Activated T-cell treated with anti-CD3 and anti-CD28 coated beads, Interleukin-2, amount 50 U/mL, for 24 hours (primary cell): ENCODE measurements around the gene NUDT19.
A peak's percentile ranks its signal among the peaks of the same experiment; 100 is the strongest.

Experiments used
- DNase-seq: peaks from one replicate; pipeline ENCODE4 v3.0.0-alpha.2; 2020
- H3K27ac Mint-ChIP-seq: 2 replicates; pipeline ENCODE4 v1.8.0; 2020; ENCODE audit warnings: mild to moderate bottlenecking, mixed read lengths
- H3K27me3 Mint-ChIP-seq: 2 replicates; pipeline ENCODE4 v1.8.0; 2020; ENCODE audit warnings: mixed read lengths
- H3K36me3 Mint-ChIP-seq: 2 replicates; pipeline ENCODE4 v1.8.0; 2020; ENCODE audit warnings: low read depth, mixed read lengths
- H3K4me1 Mint-ChIP-seq: 2 replicates; pipeline ENCODE4 v1.8.0; 2020; ENCODE audit warnings: low read depth, mixed read lengths
- H3K4me3 Mint-ChIP-seq: 2 replicates; pipeline ENCODE4 v1.8.0; 2020; ENCODE audit warnings: mild to moderate bottlenecking, moderate library complexity, mixed read lengths
- H3K9me3 Mint-ChIP-seq: 2 replicates; pipeline ENCODE4 v1.8.0; 2020; ENCODE audit warnings: mixed read lengths

NUDT19 gene

GRCh38 chr19:32666084-32666483 is 25.5 kb upstream of the NUDT19 start:
- Mint-ChIP-seq H3K4me1 (peaks cover 21% of the 10 kb centered on the region), H3K36me3 (peaks cover 14% of the 10 kb centered on the region), H3K9me3 (no peaks in the 10 kb centered on the region), H3K4me3 (no peak overlapping the region), H3K27me3 (no peaks in the 10 kb centered on the region), H3K27ac (no peak overlapping the region)
- no peak for DNase-seq

DNA sequence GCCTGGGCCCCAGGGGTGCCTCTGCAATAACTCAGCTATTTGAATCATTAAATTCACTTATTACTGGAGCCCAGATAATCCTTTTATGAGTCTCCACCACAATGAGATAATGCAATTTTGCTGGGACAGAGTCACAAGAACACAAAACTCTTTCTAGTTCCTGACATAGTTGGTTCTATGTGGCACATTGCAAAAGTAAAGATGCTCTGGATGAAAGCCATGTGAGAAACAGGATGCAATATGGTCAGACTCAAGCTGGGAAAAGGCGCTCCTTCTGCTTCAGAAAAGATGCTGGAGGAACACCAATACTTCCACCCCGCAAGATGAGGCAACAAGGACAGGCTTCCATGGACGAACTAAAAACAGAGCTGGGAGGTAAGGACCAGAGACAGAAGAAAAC is 22.3 kb upstream of the NUDT19 start:
- H3K27ac Mint-ChIP-seq: no peak overlapping the region
- H3K9me3 Mint-ChIP-seq: no peaks in the 10 kb centered on the region
- no peak overlapping the region for H3K4me3 Mint-ChIP-seq
- DNase-seq: no peak
- H3K36me3 Mint-ChIP-seq: peaks cover 12% of the 10 kb centered on the region
- H3K4me1 Mint-ChIP-seq: peaks cover 42% of the 10 kb centered on the region
- no peaks in the 10 kb centered on the region for H3K27me3 Mint-ChIP-seq

DNA sequence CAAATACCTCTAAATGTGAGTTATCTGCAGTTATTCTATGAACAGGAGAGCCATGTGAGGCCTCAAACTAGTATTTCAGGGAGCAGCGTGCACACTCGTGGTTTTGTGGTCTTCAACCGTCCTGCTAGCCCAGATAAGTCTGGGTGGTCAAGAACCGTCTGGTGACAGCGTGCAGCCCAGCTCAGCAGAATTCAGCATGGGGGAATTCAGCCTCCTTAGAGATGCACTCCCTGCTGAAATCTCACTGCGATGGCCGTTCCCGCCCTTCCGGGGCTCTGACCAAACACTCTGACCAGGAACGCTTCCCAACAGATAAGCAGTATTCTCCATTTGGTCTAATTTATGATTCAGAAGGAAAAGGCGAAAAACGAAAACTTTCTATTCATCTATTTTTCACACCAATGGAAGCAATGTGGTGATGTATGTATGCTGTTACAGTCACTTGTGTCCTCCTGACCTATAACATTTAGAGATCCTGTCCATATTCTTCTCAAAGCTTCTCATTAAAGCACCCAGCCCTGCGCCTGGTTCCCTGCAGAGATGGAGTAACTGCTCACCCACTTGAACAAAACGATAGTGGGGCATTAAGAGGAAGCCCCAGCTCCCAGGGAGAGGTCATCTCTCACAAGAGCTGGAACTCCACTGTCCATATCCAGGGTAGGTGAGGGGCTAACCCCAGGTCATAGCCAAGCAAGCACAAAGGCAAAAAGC is 19.6 kb upstream of the NUDT19 start:
- Mint-ChIP-seq H3K36me3 (peaks cover 4% of the 10 kb centered on the region), H3K27ac (no peak overlapping the region), H3K9me3 (no peaks in the 10 kb centered on the region), H3K4me3 (no peak overlapping the region), H3K4me1 (peaks cover 43% of the 10 kb centered on the region), H3K27me3 (peaks cover 7% of the 10 kb centered on the region)
- DNase-seq: no peak

- Mint-ChIP-seq H3K4me1 (peaks cover 48% of the 10 kb centered on the region), H3K27me3 (peaks cover 15% of the 10 kb centered on the region), H3K36me3 (peaks cover 2% of the 10 kb centered on the region), H3K9me3 (no peaks in the 10 kb centered on the region), H3K4me3 (peak overlapping the region; percentile 89), H3K27ac (no peak overlapping the region)
- DNase-seq: no peak
Observed at GRCh38 chr19:32672841-32673240, 18.8 kb upstream of the NUDT19 start.

GRCh38 chr19:32673573-32673972 is 18.0 kb upstream of the NUDT19 start:
- peaks cover 2% of the 10 kb centered on the region for H3K36me3 Mint-ChIP-seq
- peaks cover 16% of the 10 kb centered on the region for H3K27me3 Mint-ChIP-seq
- DNase-seq: no peak
- H3K9me3 Mint-ChIP-seq: no peaks in the 10 kb centered on the region
- H3K4me3 Mint-ChIP-seq: peak overlapping the region; percentile 89
- H3K4me1 Mint-ChIP-seq: peaks cover 48% of the 10 kb centered on the region
- no peak overlapping the region for H3K27ac Mint-ChIP-seq

GRCh38 chr19:32674153-32674930 is 17.3 kb upstream of the NUDT19 start:
- H3K27me3 Mint-ChIP-seq: peaks cover 16% of the 10 kb centered on the region
- no peaks in the 10 kb centered on the region for H3K9me3 Mint-ChIP-seq
- peak overlapping the region; percentile 89 for H3K4me3 Mint-ChIP-seq
- peak overlapping the region; percentile 89 for H3K27ac Mint-ChIP-seq
- DNase-seq: peak; percentile 40
- H3K36me3 Mint-ChIP-seq: peaks cover 2% of the 10 kb centered on the region
- H3K4me1 Mint-ChIP-seq: peaks cover 46% of the 10 kb centered on the region

DNA sequence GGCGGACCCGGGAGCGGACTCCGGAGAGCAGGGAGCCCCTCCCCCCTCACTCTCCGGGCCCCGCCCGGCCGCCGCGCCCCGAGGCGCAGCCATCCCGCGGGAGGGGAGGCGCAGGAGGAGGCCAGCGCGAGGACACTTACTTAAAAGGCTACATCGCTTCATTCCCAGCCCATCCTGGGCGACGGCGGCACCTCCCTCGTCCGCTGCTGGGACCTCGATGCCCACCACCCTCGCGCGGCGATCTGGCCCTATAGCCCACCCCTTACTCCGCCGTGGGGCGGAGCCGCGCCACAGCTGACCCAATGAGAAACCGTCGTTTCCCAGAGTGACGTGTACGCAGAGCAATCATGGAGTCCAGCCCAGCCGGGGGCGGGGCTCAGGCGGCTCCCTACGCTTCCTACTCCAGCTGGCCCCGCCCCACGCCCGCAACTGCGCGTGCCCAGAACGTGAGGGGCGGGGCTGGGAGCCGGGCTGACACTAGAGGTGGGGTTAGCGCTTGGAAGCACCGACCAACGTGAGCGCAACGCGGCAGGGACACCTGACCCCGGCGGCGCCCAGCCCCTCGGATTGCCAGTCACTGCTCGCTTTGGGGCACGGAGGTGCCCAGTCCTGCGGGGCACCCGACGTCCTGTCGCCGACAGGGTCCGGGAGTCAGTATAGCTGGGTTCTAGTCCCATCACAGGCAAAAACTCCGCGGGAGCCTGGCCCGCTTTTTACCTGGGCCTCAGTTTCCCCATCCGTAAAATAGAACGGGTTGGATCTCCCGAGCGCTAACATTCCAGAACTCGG is 16.5 kb upstream of the NUDT19 start, which contains the start of gene ANKRD27:
Gene ANKRD27 (minus strand): TSS at position 250 of the 789 bp plus-strand sequence. CDS start 16,165 bp downstream, outside the sequence.
- peak within 1 kb of the TSS; percentile 89 for H3K27ac Mint-ChIP-seq
- peak; percentile 99 for DNase-seq
- H3K4me1 Mint-ChIP-seq: peaks cover 41% of the 10 kb centered on the region
- H3K27me3 Mint-ChIP-seq: peaks cover 16% of the 10 kb centered on the region
- peaks cover 2% of the 10 kb centered on the region for H3K36me3 Mint-ChIP-seq
- peak within 1 kb of the TSS; percentile 89 for H3K4me3 Mint-ChIP-seq
- no peaks in the 10 kb centered on the region for H3K9me3 Mint-ChIP-seq

GRCh38 chr19:32675720-32676185 is 15.9 kb upstream of the NUDT19 start, which contains the start of gene RGS9BP:
RGS9BP (plus strand) TSS chr19:32675848; CDS start chr19:32676264, 416 bp downstream.
- Mint-ChIP-seq H3K9me3 (no peaks in the 10 kb centered on the region), H3K27ac (peak within 1 kb of the TSS; percentile 80), H3K4me3 (peak within 1 kb of the TSS; percentile 77), H3K4me1 (peaks cover 39% of the 10 kb centered on the region), H3K27me3 (peaks cover 16% of the 10 kb centered on the region), H3K36me3 (peaks cover 2% of the 10 kb centered on the region)
- DNase-seq: peak; percentile 72

DNA sequence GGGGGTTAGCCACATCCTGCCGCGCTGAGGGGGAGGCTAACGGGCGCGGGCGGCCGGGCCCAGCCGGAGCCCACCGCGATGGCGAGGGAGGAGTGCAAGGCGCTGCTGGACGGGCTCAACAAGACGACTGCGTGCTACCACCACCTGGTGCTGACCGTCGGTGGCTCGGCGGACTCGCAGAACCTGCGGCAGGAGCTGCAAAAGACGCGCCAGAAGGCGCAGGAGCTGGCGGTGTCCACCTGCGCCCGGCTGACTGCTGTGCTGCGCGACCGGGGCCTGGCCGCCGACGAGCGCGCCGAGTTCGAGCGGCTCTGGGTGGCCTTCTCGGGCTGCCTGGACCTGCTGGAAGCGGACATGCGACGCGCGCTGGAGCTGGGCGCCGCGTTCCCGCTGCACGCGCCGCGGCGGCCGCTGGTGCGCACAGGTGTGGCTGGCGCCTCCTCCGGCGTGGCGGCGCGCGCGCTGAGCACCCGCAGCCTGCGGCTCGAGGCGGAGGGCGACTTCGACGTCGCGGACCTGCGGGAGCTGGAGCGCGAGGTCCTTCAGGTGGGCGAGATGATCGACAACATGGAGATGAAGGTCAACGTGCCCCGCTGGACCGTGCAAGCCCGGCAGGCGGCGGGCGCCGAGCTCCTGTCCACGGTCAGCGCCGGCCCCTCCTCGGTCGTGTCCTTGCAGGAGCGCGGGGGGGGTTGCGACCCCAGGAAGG is 15.3 kb upstream of the NUDT19 start:
- Mint-ChIP-seq H3K4me3 (peak overlapping the region; percentile 77), H3K27ac (no peak overlapping the region), H3K9me3 (no peaks in the 10 kb centered on the region), H3K27me3 (peaks cover 16% of the 10 kb centered on the region), H3K4me1 (peaks cover 35% of the 10 kb centered on the region), H3K36me3 (peaks cover 2% of the 10 kb centered on the region)
- DNase-seq: peak; percentile 59

- Mint-ChIP-seq H3K9me3 (no peaks in the 10 kb centered on the region), H3K27me3 (peaks cover 16% of the 10 kb centered on the region), H3K36me3 (peaks cover 2% of the 10 kb centered on the region), H3K4me3 (peak overlapping the region; percentile 38), H3K4me1 (peaks cover 30% of the 10 kb centered on the region), H3K27ac (no peak overlapping the region)
- no peak for DNase-seq
Observed at GRCh38 chr19:32676895-32677359, 14.7 kb upstream of the NUDT19 start.

- Mint-ChIP-seq H3K4me1 (peaks cover 23% of the 10 kb centered on the region), H3K27ac (no peak overlapping the region), H3K4me3 (no peak overlapping the region), H3K27me3 (peaks cover 16% of the 10 kb centered on the region), H3K36me3 (peaks cover 2% of the 10 kb centered on the region), H3K9me3 (no peaks in the 10 kb centered on the region)
- no peak for DNase-seq
Observed at GRCh38 chr19:32677657-32678056, 14.0 kb upstream of the NUDT19 start.

GRCh38 chr19:32680986-32681385 is 10.6 kb upstream of the NUDT19 start:
- Mint-ChIP-seq H3K4me3 (no peak overlapping the region), H3K27ac (no peak overlapping the region), H3K27me3 (peaks cover 12% of the 10 kb centered on the region), H3K36me3 (no peaks in the 10 kb centered on the region), H3K9me3 (no peaks in the 10 kb centered on the region), H3K4me1 (peaks cover 7% of the 10 kb centered on the region)
- no peak for DNase-seq

GRCh38 chr19:32682317-32682716 is 9.3 kb upstream of the NUDT19 start:
- H3K36me3 Mint-ChIP-seq: no peaks in the 10 kb centered on the region
- no peak overlapping the region for H3K4me3 Mint-ChIP-seq
- no peak overlapping the region for H3K27ac Mint-ChIP-seq
- DNase-seq: no peak
- peaks cover 6% of the 10 kb centered on the region for H3K27me3 Mint-ChIP-seq
- peaks cover 2% of the 10 kb centered on the region for H3K4me1 Mint-ChIP-seq
- H3K9me3 Mint-ChIP-seq: no peaks in the 10 kb centered on the region
